ENCODE measurements around the gene AURKAIP1. TPM values are rescaled to one million over a fixed set of nuclear protein-coding genes. Genes with fewer than 3 reads are reported as not detected.

AURKAIP1 gene
- total and polyA plus RNA-seq, 9 of the 15 experiments (the other 6 are each of a cell fraction or from before 2014, with no cell fraction given), result 7.8 to 478 (median 92.0) TPM

GRCh38 chr1:1374929-1375662 lies at the start of gene AURKAIP1 (continued):
- TF ChIP-seq ELF4 (CRISPR knock-in tag; IDR thresholded peaks at IDR 0.05) (peak; percentile 80; the same call in 1 of the 2 replicates), ZBTB7A (IDR thresholded peaks at IDR 0.05; ENCODE audit: borderline replicate concordance, control insufficient read depth, low read depth, low read length) (peak; percentile 89), ZNF347 (CRISPR knock-in tag; IDR thresholded peaks at IDR 0.05; ENCODE audit: low read depth) (no peak), MTA1 (IDR thresholded peaks at IDR 0.05; ENCODE audit: borderline replicate concordance) (no peak; the same call in none of the 2 replicates), MEF2A (IDR thresholded peaks at IDR 0.05; ENCODE audit: control insufficient read depth, low read depth, low read length) (peak; percentile 60; the same call in 1 of the 2 replicates), RBFOX2 (IDR thresholded peaks at IDR 0.05; ENCODE audit: low read depth, low read length) (peak; percentile 91), SAFB (IDR thresholded peaks at IDR 0.05; ENCODE audit: borderline replicate concordance, low read depth, low read length) (no peak), CAMTA2 (CRISPR knock-in tag; conservative IDR thresholded peaks at IDR 0.05) (no peak), HDAC8 (tag; IDR thresholded peaks at IDR 0.05) (peak; percentile 70; the same call in 1 of the 2 replicates), SLC30A9 (CRISPR knock-in tag; IDR thresholded peaks at IDR 0.05) (no peak), BCLAF1 (IDR thresholded peaks at IDR 0.05; ENCODE audit: borderline replicate concordance in 1 of 2, control insufficient read depth in 1 of 2, low read depth in 2 of 2, low read length in 1 of 2) (peak in 1 of 2 experiments; percentile 99; a peak in 2 of 4 replicates), RBM39 (optimal IDR thresholded peaks at IDR 0.05; ENCODE audit: low read depth, low read length) (no peak), ARID1B (IDR thresholded peaks at IDR 0.05) (no peak; the same call in 1 of the 2 replicates), SMARCA4 (IDR thresholded peaks at IDR 0.05) (no peak), ATF6 (CRISPR knock-in tag; IDR thresholded peaks at IDR 0.05) (0 out of 2 replicates have a peak, but pooled peaks have one; percentile 12), HEY1 (CRISPR knock-in tag; IDR thresholded peaks at IDR 0.05; ENCODE audit: borderline replicate concordance) (0 out of 2 replicates have a peak, but pooled peaks have one; percentile 75)
- TF ChIP-seq, protein P1, sequence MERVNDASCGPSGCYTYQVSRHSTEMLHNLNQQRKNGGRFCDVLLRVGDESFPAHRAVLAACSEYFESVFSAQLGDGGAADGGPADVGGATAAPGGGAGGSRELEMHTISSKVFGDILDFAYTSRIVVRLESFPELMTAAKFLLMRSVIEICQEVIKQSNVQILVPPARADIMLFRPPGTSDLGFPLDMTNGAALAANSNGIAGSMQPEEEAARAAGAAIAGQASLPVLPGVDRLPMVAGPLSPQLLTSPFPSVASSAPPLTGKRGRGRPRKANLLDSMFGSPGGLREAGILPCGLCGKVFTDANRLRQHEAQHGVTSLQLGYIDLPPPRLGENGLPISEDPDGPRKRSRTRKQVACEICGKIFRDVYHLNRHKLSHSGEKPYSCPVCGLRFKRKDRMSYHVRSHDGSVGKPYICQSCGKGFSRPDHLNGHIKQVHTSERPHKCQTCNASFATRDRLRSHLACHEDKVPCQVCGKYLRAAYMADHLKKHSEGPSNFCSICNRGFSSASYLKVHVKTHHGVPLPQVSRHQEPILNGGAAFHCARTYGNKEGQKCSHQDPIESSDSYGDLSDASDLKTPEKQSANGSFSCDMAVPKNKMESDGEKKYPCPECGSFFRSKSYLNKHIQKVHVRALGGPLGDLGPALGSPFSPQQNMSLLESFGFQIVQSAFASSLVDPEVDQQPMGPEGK (CRISPR knock-in tag; IDR thresholded peaks at IDR 0.05; ENCODE audit: borderline replicate concordance), result no peak
- TF ChIP-seq, protein P2, sequence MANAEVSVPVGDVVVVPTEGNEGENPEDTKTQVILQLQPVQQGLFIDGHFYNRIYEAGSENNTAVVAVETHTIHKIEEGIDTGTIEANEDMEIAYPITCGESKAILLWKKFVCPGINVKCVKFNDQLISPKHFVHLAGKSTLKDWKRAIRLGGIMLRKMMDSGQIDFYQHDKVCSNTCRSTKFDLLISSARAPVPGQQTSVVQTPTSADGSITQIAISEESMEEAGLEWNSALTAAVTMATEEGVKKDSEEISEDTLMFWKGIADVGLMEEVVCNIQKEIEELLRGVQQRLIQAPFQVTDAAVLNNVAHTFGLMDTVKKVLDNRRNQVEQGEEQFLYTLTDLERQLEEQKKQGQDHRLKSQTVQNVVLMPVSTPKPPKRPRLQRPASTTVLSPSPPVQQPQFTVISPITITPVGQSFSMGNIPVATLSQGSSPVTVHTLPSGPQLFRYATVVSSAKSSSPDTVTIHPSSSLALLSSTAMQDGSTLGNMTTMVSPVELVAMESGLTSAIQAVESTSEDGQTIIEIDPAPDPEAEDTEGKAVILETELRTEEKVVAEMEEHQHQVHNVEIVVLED (CRISPR knock-in tag; IDR thresholded peaks at IDR 0.05), result peak; percentile 85

Data from K562 (cell line).